ENCODE measurements around the gene PAX3. TPM values are rescaled to one million over a fixed set of nuclear protein-coding genes. Genes with fewer than 3 reads are reported as not detected.

Gene PAX3
- polyA plus RNA-seq, 3 donors = 0.13 TPM; not detected in 2

- DNase-seq = no peak
Measured at GRCh38 chr2:222271854-222272253, 26.9 kb downstream of the PAX3 start.

DNA sequence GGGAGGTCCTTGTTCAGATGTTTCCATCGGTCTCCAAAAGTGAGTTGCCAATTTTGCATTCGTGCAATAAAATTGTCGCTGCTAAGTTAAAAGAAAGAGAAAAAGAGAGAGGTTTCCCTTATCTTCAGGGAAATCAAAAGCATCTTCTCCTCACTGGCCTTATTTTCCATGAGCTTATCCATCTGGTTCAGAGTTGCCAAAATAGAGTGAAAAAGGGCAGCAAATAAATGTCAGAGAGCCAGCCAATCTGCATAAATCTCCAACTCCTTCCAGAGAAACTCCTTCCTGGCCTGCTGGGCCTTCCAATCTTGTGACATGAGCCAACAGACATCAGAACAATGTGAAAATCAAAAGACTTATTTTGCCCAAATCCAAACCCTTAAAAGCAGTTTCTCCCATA is 28.4 kb downstream of the PAX3 start:
- no peak for DNase-seq

DNA sequence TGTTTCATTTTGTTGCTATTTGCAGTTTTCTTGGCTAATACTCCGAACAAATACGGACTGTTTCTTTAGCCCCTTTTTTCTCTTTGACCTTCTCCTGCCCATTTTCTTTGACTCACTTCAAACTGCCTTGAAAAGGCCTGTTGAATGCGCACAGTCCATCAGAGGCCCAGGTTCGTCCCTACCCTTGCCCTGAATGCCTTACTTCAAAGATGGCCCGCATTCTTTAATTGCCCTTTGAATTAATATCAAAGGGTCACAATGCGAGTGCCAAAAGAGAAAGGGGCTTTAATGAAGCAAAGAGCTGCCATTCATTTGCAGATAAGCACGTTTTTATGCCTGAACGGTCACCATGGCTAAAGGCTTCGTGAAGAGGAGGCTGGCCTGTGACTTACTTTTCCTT is 29.7 kb downstream of the PAX3 start:
- DNase-seq = no peak

- DNase-seq = no peak
Measured at GRCh38 chr2:222268311-222268990, 30.3 kb downstream of the PAX3 start.

DNA sequence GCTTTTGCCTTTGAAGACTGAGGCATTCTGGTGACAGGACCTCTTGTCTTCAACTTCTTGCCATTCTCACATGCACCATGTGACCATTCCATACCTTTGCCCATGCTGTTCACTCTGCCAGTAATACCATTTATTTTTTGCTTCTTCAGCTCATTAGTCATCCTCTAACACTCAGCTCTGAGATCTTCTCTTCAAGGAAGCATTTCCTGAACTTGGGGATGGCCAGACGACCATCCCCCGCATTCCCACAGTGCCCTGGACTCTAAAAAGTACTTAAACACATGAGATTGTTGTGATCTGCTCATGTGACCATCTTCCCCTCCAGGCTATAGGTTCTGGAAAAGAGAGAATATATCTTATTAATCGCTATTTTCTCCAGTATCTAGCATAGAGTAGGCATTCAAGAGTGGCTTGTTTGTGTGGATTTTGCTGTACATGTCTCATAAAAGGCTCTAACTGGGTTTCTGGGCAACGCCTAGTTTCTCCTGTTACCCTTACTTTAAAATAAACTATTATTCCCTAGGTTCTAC is 33.9 kb downstream of the PAX3 start:
- DNase-seq = no peak

DNA sequence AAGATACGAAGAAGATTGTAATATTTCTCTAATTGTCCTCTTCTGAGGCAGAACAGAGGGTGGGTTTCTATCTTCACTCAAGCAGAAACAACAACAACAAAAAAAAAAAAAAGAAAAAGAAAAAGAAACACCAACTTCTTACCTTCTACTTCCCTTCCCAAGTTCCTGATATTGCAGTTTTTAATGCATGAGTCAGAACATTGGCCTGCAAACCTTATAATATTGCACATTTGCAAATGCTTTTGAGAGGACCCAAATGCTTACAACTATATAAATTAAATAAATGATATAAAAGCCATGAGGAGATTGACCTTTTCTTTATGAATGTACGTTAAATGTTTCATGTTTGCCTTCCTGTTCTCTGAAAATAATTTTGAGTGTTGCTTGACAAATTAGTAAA is 37.3 kb downstream of the PAX3 start:
- no peak for DNase-seq

- no peak for DNase-seq
Measured at GRCh38 chr2:222257645-222258044, 41.2 kb downstream of the PAX3 start.

- no peak for DNase-seq
Measured at GRCh38 chr2:222256250-222256649, 42.5 kb downstream of the PAX3 start.

DNA sequence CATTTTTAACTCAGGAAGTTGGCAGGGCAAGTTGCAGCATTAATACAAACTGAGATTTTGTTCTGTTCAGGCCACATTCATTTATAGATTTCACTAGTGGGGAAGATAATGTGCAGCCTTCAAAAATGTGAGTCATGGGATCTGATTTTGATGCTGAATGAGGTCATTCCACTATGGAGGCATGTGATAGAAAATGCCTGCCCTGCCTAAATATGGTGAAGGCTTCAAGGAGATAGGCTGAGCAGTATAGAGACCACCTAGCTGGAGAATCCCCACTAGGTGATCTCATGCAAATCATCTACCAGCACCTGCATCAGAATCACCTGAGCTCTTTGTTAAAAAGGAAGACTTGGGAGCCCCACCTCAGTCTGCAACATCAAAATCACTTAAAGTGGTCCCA is 43.7 kb downstream of the PAX3 start:
- no peak for DNase-seq

- DNase-seq = no peak
Measured at GRCh38 chr2:222250313-222250712, 48.5 kb downstream of the PAX3 start.

DNA sequence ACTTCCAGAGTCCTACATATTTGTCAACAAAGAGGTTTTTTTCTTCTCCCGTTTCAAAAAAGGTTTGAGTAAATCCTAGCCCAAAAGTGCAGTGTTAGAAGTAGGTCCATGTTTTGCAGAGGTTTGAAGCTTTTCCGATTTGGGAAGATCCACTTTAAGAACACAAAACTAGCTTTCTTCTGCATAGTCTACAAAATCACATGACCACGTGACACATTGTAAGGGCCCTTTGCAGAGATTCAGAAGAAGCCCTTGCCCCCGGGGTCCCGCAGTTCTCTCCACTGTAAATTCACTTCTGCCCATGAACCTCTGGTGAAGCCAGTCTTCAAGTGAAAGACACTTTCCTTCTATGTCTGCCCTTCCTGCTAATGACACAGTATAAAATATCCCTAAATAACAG is 49.4 kb downstream of the PAX3 start:
- no peak for DNase-seq

DNA sequence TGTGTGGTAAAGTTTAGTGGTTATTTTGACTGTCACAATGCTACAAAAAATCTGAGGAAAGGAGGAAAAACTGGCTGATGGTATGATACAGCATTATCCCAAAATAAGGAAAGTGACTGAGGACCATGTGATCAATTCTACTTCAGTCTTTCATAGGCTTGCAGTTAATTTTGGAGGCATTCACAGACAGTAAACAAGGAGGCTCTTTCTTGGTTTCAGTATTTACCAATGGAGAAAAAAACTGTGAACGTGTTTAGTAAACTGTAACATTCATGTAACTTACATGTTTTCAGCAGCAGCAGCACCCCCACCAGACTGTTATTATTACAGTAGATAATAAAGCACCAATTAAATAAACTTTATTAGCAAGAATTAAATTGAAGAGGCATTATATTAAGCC is 50.0 kb downstream of the PAX3 start:
- DNase-seq = no peak

DNA sequence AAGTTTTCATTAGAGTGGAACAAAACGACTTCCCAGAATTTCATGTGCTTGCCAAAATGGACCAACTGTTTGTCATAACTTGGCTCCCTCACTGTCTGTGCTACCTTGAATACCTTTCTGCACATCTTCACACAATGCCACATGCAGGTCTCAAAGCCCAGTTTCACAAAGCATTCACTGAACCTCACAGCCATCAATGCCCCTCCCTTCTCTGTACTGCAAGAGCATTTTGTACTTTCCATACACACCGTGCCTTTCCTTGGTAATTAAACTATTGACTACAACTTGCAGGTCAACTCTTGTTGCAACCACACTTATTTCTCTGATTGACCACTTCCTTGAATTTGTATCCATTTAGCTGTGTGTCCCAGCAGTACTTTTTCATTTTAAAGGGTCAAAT is 50.5 kb downstream of the PAX3 start:
- DNase-seq = no peak

- DNase-seq = no peak
Measured at GRCh38 chr2:222242532-222242931, 56.3 kb downstream of the PAX3 start.

DNA sequence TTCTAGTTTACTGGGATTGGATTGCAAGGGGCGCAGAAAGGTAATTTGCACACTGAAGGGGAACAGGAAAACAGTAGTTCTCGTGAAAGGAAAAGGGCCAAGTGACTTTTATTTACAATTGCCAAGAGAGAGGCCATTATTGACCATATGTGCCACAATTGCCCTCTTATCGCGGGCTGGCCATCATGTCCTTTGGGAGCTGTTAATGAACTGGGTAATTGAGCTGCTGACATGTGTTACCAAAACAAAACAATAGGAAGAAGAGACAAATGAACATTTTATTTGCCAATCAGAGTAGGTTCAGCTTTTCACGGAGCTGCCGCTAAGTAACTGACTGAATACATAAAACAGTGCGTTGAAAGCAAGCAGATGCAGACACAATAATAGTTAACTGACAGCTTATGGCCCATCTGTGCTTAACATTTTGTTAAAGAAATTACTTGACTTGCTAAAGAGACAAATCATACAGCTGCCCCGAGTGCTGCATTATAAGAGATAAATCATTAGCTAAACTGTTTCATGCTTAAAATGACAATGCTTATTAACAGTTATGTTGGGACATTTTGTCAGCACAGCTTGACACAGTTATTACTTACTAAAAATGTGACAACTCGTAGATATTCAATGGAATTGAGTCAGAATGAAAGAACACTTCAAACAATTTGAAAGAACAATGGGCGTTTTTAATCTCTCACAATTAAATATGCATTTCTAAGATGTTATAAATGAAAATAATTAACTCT is 57.5 kb downstream of the PAX3 start:
- DNase-seq = no peak

- no peak for DNase-seq
Measured at GRCh38 chr2:222240676-222241049, 58.1 kb downstream of the PAX3 start.

DNA sequence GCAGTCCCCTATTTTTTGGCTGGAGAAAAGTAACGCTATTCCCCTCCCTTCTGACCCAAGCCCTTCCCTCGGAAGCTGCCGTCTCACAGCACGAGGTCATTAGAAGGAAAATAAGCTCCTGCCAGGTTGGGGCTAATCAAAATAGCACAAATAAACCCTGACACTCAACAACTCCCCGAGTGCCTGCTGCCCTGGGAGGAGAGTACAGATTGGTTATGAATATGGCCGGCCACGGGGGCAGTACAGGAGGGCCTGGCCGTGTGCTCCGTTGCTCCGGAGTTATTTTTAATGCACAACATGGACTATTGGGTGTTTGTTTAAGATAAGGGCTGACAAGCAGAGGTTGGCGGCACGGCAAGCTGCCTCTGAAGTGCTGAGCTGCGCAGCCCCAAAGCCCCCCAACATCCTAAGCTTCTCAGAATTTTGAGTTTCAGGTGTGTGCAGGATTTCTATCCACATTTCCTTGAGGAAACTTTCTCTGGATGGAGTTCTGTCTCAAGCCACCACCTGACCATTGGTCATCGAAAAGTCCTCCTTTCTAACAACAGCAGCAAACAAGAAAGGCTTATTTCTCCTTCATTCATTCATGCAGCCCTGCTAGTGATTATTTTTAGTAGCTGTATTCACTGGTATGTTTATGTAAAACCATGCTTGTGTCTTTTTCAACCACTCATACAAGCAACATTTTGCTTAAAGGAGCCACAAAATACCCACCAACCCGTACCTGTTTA is 58.7 kb downstream of the PAX3 start:
- no peak for DNase-seq

DNA sequence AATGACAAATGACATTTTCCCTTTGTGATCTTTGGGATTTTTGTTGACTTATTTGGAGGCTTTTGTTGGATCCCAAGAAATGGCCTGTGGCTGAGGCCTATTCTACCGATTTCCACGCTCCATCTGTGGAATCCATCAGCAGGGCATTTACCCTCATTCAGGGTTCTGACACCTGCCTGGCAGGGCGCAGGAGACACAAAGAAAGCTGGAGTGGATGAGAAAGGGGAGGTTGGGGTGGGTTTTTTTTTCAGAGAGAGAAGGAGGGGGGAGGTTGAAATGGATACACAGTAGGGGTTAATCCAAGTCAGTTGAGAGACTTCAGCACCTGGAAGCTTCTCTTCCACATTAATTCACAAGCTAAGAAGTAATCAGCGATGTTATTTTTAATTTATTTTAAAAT is 59.7 kb downstream of the PAX3 start:
- DNase-seq = no peak

GRCh38 chr2:222238072-222238471 is 60.7 kb downstream of the PAX3 start:
- DNase-seq = no peak

- no peak for DNase-seq
Measured at GRCh38 chr2:222232839-222233238, 66.0 kb downstream of the PAX3 start.

DNA sequence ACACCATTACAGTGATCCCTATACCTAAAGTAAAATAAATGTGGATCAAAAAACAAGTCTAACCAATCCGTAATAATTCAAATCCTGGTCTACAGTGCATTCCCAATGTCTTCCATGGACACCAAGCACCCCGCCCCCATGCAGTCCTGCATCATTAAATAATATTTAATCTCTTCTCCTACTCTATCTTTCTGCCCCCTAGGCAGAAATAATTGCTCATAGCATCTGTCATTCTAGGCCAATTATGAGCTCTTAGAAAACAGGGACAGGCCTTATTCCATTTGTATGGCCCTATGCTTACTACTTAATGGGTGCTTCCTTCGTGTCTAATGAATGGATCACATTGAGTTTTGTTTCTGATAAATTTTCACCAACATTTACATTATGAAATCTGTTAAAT is 66.4 kb downstream of the PAX3 start:
- DNase-seq = no peak

DNA sequence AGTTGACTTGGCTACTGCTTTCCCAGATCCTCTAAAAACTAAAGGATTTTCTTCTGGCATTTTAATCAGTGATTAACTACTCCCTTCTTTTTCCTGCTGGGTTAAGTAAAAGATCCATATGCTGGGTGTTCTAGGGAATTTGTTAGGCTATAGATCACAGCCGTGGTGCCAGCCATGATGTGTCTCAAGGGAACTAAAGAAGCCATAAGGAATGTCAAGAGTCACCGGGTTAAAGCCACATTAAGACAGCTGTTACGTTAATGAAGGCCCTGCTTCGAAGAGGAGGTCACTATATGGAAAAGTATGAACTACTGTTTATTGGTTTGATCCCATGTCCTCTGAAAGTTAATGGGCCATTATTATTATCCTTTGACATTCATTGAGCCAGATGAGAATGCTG is 70.7 kb downstream of the PAX3 start:
- no peak for DNase-seq

DNA sequence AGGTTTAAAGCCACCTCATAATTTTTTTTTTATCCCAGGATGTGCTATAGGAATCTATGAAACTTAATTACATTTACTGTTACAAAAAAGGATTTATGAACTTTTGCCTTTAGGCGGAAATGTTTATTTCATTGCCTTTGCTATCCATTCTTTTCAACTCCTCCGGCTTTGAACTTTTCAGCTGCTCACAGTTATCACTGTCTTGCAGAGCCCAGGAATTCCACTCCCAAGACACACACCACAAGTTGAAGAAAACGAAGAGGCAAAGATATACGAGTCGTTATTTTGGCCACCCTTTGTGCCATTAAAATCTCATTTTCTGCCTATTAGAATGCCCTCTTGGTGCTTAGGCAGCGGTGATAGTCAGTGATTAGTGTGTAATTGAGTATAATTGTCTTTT is 80.0 kb downstream of the PAX3 start:
- DNase-seq = no peak
